Measurements from ENCODE around the gene CDK14.

DNA sequence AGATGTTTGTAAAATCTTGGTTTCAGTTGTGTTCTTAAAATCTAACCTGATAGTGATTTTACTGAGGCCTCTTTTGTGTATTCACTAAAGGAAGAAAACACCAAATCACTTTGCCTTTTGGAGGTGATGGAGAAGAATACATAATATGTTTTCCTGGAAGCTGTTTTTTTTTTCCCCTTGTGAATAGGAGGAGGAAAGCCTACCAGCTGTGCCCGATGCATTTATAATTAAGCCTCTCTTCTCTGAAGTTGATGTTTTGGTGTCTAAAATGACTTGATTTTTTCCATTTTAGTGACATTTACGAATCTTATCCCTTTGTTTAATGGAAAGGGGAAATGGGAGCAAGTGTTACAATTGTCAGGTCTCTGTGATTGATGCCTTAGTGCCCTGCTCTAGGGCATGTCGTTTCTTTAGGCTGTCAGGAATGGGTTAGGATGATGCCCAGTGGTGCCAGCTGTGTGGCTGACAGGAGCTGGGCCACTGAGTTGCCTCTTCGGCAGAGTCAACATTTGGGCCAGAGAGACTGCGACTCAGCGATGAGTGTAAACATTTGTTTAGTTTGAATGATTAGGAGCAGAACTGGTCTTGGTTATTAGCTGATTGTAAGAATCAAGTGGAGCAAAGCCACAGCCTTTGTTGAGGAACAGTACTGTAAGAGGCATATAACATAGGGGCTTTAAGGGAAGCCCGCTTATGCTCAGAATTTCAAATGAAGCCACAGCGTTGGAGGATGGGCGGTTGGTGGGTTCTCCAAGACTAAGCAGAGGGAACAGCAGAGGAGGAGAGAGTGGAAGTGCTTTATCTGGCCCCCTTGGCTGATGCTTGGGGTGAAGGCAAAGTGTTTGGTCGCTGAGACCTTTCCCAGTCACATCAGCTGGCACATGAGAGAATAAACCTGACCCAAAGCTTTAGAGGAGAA is 81.6 kb downstream of the CDK14 start:
- TF ChIP-seq, protein P1, sequence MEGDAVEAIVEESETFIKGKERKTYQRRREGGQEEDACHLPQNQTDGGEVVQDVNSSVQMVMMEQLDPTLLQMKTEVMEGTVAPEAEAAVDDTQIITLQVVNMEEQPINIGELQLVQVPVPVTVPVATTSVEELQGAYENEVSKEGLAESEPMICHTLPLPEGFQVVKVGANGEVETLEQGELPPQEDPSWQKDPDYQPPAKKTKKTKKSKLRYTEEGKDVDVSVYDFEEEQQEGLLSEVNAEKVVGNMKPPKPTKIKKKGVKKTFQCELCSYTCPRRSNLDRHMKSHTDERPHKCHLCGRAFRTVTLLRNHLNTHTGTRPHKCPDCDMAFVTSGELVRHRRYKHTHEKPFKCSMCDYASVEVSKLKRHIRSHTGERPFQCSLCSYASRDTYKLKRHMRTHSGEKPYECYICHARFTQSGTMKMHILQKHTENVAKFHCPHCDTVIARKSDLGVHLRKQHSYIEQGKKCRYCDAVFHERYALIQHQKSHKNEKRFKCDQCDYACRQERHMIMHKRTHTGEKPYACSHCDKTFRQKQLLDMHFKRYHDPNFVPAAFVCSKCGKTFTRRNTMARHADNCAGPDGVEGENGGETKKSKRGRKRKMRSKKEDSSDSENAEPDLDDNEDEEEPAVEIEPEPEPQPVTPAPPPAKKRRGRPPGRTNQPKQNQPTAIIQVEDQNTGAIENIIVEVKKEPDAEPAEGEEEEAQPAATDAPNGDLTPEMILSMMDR (IDR thresholded peaks at IDR 0.05), result no peak
- TF ChIP-seq POLR2A (IDR thresholded peaks at IDR 0.05), result no peak
